HG02610 (cell line): Measurements from ENCODE around the gene COL5A1.
"Not testable (repeated sequence)": the region's sequence is repeated elsewhere in the genome, so short reads cannot be mapped to it uniquely, and the experiment has no call there.

Experiments used
- ATAC-seq: cut with Tn5 transposase; IDR thresholded peaks from one replicate; pipeline ENCODE4 v1.9.1; 2021; ENCODE audit warnings: mild to moderate bottlenecking, moderate library complexity; ENCODE audit not compliant: unreplicated experiment

Gene COL5A1

GRCh38 chr9:134704498-134704897 lies 62.9 kb downstream of the COL5A1 start:
- no peak for ATAC-seq

DNA sequence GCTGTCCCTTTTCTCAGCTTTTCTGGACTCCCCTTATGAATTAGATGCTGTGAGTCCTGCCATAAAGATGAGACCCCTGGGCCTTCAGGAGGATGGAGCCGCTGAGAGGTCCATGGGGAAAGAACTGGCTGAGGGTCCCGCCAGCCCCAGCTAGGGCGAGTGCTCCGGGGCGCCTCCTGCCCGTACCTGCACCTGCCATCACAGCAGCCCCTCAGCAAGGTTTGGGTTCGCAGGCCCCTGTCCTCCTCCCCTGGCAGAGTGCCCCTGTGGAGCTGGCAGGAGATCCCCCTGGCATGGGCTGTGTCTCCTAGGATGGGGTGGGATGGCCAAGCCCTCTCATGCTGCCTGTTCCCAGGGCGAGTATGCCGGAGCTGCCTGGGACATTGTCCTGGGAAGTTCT lies 64.2 kb downstream of the COL5A1 start:
- no peak for ATAC-seq

- ATAC-seq = no peak
These were observed 64.9 kb downstream of the COL5A1 start for GRCh38 chr9:134706522-134706921.

DNA sequence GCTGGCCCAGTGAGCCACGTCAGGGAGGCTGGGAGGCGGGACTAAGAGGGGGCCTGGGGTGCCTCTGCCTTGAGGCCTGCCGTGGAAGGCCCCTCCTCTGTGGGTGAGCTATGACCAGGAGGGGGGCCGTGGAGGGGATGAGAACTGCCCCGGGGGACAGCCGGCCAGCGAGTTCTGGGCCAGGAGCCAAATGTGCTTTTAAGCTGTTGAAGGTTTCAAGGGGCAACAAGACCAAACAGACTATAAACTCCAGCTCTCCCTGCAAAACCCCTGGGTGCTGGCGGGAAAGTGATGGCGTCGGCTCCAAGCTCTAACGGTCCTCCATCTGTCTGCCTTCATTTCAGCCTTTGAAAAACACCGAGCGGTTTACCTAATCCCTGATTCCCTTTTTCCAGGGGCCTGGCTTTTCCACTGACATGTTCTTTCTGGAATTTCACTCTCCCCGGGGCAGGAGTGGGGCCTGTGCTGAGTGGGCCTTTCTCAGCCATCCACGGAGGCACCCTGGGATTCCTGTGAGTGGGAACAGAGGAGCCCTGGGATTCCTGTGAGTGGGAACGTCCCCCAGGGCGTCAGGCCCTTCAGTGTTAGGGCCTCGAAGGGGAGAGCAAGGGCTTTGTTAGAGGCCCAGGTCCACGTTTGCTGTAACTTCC lies 65.6 kb downstream of the COL5A1 start:
- ATAC-seq = no peak

GRCh38 chr9:134707731-134708671 lies 66.4 kb downstream of the COL5A1 start:
- ATAC-seq = no peak

DNA sequence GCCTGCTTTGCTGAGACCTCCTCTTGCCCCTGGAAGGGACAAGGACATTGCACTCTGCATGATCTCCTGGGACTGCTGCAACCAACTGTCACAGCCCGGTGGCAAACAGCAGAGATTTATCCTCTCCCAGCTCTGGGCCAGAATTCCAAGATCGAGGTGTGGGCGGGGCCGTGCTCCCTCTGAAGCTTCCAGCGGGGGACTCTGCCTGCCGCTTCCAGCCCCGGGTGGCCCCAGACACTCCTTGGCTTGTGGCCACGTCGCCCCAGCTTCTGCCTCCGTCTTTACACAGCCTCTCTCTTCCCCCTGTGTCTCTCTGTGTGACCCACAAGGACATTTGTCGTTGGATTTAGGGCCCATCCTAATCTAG lies 67.1 kb downstream of the COL5A1 start:
- ATAC-seq = no peak

- ATAC-seq = no peak
These were observed 68.1 kb downstream of the COL5A1 start for GRCh38 chr9:134709512-134710270.

DNA sequence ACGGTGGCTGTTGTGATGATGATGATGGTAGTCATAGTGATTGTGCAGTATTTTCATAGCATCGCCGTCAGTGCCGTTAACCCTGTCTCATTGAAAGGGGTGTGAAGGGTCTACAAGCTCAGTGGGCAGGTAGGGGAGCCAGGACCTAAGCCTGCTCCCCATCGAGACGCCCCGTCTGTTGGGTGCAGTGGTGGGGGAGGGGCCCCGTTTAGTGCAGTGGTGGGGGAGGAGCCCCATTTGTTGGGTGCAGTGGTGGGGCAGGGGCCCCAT lies 68.6 kb downstream of the COL5A1 start:
- ATAC-seq = no peak

- no peak for ATAC-seq
These were observed 69.3 kb downstream of the COL5A1 start for GRCh38 chr9:134710901-134711300.

DNA sequence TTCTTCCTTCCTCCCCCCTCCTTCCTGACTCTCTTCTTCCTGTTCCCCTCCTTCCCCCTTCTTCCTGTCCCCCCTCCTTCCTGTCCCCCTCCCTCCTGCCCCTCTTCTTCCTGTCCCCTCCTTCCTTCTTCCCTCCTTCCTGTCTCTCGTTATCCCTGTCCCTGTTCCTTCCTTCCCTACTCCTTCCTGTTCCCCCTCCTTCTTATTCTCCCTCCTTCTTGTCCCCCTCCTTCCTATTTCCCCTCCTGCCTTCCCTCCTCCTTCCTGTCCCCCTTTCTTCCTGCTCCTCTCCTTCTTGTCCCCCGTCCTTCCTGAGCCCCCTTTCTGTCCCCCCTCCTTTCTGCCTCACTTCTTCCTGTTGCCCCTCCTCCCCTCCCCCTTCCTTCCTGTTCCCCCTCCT lies 70.6 kb downstream of the COL5A1 start:
- no peak for ATAC-seq

- no peak for ATAC-seq
These were observed 71.3 kb downstream of the COL5A1 start for GRCh38 chr9:134712926-134713325.

DNA sequence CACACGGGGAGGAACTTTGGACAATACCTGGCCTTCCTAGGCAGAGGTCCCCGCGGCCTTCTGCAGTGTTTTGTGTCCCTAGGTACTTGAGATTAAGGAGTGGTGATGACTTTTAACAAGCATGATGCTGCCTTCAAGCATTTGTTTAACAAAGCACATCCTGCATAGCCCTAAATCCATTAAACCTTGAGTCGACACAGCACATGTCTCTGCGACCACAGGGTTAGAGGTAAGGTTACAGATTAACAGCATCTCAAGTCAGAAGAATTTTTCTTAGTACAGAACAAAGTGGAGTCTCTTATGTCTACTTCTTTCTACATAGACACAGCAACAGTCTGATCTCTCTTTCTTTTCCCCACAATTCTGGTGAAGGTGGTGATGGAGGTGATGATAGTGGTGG lies 73.9 kb downstream of the COL5A1 start:
- not testable (repeated sequence) for ATAC-seq

- no peak for ATAC-seq
These were observed 74.5 kb downstream of the COL5A1 start for GRCh38 chr9:134716067-134716466.

DNA sequence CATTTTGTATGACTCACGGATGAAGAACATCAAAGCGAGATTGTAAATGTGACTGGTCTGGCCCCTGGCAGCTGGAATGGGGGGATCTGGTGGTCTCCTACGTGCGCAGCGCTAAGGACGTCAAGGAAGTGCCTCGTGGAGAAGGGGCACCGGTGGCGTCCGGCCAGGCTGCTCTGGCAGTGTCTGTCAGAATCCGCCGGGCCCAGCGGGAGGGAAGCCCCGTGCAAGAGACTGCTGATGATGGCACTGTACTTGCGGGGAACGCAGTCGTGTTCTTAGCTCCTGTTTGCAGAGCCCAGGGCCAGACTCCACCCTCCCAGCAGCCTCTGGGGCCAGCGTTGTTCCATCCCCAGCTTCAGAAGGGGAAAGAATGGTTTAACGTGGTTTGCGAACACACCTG lies 75.5 kb downstream of the COL5A1 start:
- no peak for ATAC-seq

DNA sequence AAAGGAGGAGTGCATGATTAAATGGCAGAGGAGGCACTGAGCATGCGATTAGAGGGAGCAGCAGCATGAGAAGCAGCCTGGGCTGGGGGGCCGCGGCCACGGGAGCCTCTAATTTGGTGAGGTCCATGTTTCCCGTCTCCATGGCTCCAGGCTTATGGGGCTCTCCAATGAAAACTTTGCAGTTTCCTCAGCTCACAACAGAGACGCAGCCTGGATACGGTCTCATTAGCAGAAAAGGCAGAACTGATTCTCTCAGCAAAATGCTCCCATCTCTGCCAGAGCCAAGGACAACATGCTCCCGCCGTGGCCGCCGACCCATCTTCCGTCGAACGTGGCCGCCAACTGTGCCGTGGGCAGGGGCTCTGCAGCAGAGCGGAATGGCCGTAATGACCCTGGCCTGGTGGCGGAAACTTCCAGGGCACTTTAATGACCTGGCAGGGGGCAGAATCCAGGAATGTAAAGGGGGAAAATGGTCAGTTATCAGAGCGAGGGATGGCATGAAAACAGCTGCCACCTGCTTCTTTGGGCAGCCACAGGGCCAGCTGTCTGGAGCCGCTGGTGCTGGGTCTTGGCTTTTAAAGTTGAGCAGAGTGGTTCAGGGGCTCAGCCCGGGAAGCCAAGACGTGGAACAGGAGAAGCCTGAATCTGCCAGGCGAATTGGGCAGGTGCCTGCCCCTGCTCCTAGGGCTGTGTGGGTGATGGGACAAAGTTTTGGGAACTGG lies 76.5 kb downstream of the COL5A1 start:
- ATAC-seq = no peak

- ATAC-seq = no peak
These were observed 77.7 kb downstream of the COL5A1 start for GRCh38 chr9:134719331-134719730.

DNA sequence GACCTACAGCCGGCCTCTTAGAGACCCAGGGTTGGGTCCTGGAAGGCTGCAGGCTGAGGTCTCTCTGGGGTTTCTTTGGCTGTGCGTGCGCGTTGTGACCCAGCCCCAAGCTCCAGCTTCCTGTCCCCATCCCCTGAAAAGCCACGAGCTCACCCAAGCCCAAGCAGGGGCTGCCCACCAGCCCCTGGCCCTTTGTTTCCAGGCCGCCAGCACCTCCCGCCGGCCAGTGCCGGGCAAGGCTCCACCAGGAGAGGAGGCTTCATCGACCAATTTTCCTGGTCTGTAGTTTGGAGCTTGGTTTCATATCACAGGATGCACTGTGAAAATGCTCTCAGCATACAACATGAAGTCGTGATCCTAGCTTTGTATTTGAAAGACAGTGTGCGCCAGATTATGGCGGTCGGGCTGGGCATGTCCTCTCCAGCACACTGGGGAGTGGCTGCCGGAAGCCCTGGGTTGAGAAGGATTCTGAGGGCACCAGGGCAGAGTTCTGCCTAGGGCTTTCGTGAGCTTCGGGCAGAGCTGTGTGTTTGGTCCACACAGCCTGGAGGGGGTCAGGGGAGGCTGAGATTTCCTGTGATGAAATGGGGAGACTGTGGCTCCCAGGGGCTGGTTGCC lies 78.6 kb downstream of the COL5A1 start:
- ATAC-seq = no peak

DNA sequence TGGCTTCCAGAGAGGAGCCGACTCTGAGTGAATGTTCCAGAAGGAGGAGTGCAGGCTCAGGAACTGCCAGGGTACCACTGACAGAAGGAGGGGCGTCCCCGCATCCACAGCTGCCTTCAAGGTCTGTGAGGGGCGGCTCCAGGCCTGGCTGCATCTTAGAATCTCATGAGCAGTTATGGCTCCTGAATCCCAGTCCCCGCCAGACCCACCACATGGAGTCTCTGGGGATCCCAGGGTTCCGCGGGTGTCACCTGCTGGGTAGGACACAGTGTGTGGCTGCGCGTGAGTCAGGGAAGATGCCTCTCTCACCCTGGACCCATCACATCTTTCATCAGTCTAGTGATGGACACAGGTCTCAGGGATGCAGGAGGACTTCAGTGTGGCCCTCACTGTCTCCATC lies 79.2 kb downstream of the COL5A1 start:
- ATAC-seq = no peak

DNA sequence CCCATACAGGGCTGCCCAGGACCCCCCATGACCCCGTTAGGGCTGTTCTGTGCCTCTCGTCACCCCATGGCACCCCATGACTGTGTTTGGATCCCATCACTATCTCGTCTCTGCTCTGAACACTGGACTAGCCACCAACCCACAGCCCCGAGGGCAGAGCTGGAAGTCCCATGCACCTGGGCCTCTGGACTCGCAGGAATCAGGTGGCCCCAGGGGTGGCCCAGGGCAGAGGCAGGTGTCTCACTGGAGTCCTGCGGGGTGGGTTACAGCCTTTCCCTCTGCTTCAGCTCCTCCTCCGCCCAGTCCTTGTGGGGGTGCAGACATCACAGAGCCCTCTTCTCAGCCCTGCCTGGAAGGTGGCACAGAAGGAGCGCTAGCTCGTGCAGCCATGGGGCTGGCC lies 79.7 kb downstream of the COL5A1 start:
- ATAC-seq = no peak

DNA sequence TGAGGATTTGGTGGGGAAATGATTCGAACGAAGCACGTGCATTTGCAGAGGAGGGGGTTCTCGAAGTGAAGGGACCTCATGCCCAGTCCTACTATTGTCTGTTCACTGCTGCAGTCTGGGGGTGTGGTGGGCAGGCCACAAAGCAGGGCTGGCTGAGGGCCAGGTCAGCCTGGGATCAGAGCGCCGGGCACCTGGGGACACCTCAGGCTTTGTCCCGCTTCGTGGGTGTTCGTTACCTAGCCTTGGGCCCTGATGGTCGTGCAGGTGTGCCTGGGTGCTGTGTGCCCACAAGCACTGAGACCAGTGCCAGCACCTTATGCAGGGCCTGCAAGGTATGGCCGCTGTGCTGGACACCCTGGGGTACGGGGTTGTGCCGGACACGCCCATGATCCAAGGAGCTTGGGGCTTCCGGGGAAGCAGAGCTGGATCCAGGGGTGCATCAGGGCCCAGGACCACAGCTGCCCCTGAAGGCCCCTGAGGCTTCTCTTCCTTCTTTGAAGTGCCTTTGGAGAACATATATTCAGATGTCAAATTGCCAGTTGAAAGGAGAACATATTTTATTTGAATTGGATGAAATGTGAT lies 80.6 kb downstream of the COL5A1 start:
- ATAC-seq = no peak
